Skeletal muscle satellite cell (primary cell): ENCODE results near the gene KIAA2012.
"Not testable (repeated sequence)": the region's sequence is repeated elsewhere in the genome, so short reads cannot be mapped to it uniquely, and the experiment has no call there.

Experiments used
- H3K27me3 ChIP-seq: 2 replicates; pipeline ENCODE4 v1.7.0; 2013; ENCODE audit warnings: low read length; ENCODE audit not compliant: control insufficient read depth, insufficient read depth
- H3K36me3 ChIP-seq: 2 replicates; pipeline ENCODE4 v1.7.0; 2013; ENCODE audit warnings: mild to moderate bottlenecking, control low read depth, low read length; ENCODE audit not compliant: insufficient read depth
- H3K4me1 ChIP-seq: 2 replicates; pipeline ENCODE4 v1.7.0; 2013; ENCODE audit warnings: low read length; ENCODE audit not compliant: control insufficient read depth, insufficient read depth
- H3K4me2 ChIP-seq: 2 replicates; pipeline ENCODE4 v1.7.0; 2013; ENCODE audit warnings: mild to moderate bottlenecking, low read length
- H3K4me3 ChIP-seq: 2 replicates; pipeline ENCODE4 v1.7.0; 2013; ENCODE audit warnings: low read length
- H3K9ac ChIP-seq: 2 replicates; pipeline ENCODE4 v1.7.0; 2013; ENCODE audit warnings: mild to moderate bottlenecking, low read depth, low read length, moderate library complexity
- H3K9me3 ChIP-seq: replicated peaks from 2 replicates; pipeline ENCODE4 v1.7.0; 2013; ENCODE audit warnings: mild to moderate bottlenecking, control low read depth, low read length

Gene KIAA2012

DNA sequence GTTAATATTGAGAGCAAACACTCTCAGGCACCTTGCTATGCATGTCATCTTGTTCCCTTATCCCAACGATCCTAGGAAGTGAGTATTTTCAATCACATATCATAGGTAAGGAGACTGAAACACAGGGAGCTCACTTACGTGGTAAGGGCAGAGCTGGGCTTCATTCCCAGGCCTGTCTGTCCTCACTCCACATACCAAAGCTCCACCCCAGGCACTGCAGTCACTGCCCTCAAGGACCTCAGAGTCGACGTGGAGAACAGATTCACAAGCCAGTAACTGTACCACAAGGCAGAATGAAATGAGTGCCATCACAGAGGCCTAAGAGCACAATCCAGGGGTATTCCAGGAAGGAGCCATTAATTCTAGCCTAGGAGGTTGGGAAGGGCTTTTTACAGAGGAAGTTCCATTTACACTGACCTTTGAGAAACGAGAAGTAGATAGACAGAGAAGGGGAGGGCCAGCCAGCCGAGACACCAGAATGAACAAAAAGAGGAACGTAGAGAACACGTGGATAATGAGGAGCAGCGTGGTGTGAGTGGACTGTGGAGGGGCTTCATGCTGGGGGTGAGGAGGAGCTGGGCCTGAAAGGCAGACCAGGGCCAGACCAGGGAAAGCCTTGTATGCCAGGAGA, 48.6 kb downstream of the KIAA2012 start:
- Histone ChIP-seq H3K9me3 (no peaks in the 10 kb centered on the region), H3K27me3 (peaks cover 7% of the 10 kb centered on the region), H3K9ac (no peak overlapping the region), H3K4me3 (no peak overlapping the region), H3K4me2 (no peak overlapping the region), H3K4me1 (peaks cover 3% of the 10 kb centered on the region), H3K36me3 (no peaks in the 10 kb centered on the region)

DNA sequence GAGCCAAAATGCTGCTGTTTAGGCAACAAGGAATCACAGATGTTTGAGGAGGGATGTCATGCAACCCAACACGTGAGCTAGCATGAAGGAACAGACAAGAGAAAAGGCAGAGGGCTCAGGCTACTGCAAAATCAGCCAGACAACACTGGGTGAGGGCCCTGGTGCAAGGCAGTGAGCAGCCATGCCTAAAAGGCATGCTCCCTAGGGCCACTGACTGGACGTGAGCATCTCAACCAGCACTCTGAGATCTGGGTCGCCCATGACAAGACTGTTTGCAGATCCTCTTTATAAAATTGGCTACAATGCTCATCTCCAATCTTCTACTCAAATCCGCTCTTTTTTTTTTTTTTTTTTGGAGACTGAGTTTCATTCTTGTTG, 49.1 kb downstream of the KIAA2012 start:
- Histone ChIP-seq H3K9ac (no peak overlapping the region), H3K9me3 (no peaks in the 10 kb centered on the region), H3K27me3 (peaks cover 9% of the 10 kb centered on the region), H3K4me1 (no peaks in the 10 kb centered on the region), H3K4me3 (no peak overlapping the region), H3K36me3 (no peaks in the 10 kb centered on the region), H3K4me2 (no peak overlapping the region)

DNA sequence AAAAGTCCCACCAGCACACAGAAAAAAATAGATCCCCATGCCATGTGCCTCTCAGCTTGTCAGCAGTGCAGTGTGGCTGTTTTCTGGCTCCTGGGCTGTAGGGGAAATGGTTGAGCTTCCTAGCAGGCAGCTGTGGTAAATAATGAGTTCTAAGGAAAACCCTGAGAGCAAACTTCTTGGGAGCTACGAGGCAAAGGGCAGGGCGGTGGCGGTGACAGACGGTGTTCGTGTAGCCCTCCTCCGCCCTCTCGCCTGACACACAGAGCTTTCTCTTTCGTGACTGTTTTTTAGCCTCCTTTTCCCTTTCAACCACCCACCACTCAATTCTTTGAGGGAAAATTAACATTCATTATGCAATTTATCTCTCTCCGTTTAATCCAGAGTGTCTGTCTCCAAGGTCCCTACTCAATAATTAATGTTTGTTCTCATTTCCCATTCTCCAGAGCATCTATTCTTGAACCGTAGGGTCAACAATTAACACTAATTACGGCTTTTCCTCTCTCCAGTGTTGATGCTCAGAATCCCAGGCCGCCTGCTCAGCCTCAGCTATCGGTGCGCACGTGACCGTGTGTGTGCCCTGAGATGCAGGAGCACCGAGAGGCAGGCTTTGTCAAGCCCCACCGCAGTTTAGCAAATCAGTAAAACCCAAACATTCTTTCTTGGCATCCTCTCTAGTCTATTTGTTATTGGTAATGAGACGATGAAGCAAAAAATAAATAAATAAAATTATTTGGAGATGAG, 50.1 kb downstream of the KIAA2012 start:
- Histone ChIP-seq H3K4me2 (no peak overlapping the region), H3K27me3 (peaks cover 9% of the 10 kb centered on the region), H3K4me3 (no peak overlapping the region), H3K9me3 (no peaks in the 10 kb centered on the region), H3K4me1 (no peaks in the 10 kb centered on the region), H3K36me3 (no peaks in the 10 kb centered on the region), H3K9ac (no peak overlapping the region)

DNA sequence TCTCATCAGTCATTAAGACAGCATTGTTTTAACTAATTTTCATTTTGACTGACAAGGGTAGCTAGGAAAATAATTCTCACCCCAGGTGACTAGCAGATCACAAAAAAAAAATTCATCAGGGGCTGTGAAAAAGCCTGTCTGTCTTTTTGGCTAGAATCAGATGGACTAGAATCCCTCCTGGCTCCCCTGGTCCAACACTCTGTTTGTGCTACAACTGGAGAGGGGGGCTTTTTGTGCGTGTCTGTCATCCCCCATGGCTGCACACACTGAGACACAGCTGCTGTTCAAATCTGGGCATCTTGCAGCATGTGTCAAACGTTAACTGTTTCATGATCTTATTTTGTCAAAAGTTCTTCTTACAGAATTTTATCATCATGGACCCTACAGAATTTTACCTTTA, 51.2 kb downstream of the KIAA2012 start:
- Histone ChIP-seq H3K4me3 (no peak overlapping the region), H3K36me3 (no peaks in the 10 kb centered on the region), H3K9ac (no peak overlapping the region), H3K4me1 (no peaks in the 10 kb centered on the region), H3K9me3 (no peaks in the 10 kb centered on the region), H3K27me3 (peaks cover 9% of the 10 kb centered on the region), H3K4me2 (no peak overlapping the region)

DNA sequence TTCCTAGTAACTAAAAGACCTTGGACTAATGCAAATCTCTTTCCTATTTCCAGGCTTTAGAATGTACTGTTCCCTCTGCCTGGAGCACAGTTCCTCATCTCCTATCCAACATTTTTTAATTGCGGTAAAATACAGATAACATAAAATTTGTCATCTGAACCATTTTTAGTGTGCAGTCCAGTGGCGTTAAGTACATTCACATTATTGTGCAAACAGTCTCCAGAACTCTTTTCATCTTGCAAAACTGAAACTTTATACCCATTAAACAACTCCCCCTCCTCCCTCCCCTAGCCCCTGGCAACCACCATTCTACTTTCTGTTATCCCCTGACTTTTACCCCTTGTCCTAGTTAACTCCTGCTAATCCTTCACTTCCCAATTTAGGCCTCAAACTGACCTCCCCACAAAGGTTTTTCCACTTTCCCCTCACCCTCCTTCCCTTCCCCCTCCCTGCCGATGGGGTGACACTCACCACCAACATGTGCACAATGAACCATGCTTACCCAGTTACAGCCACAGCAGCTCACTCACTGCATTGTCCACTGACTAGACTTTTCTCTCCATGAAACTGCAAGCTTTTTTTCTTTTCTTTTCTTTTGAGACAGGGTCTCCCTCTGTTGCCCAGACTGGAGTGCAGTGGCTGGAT, 54.8 kb downstream of the KIAA2012 start:
- no peak overlapping the region for H3K9ac ChIP-seq
- H3K27me3 ChIP-seq = peaks cover 9% of the 10 kb centered on the region
- no peaks in the 10 kb centered on the region for H3K9me3 ChIP-seq
- H3K4me1 ChIP-seq = no peaks in the 10 kb centered on the region
- no peak overlapping the region for H3K4me2 ChIP-seq
- H3K36me3 ChIP-seq = no peaks in the 10 kb centered on the region
- H3K4me3 ChIP-seq = no peak overlapping the region

DNA sequence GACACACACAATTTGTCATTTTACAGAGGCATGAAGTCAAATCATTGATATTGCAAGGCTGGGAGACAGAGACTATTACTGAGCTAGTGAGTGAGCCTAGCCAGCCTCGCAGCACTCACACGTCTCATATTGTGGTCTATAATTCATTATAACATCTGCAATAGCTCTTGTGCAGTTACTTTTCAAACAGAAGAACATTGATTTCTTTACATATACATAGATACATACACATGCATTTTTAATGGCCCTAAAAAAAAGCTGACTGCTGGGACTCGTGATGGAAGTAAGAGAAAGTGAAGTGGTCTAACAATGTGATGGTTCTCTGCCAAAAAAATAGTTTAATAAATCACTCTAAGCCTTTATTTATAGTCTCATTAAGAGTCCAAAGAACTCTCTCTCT, 56.8 kb downstream of the KIAA2012 start:
- H3K4me3 ChIP-seq = no peak overlapping the region
- no peaks in the 10 kb centered on the region for H3K36me3 ChIP-seq
- H3K4me2 ChIP-seq = no peak overlapping the region
- H3K4me1 ChIP-seq = peaks cover 2% of the 10 kb centered on the region
- H3K9ac ChIP-seq = no peak overlapping the region
- peaks cover 6% of the 10 kb centered on the region for H3K27me3 ChIP-seq
- H3K9me3 ChIP-seq = no peaks in the 10 kb centered on the region

DNA sequence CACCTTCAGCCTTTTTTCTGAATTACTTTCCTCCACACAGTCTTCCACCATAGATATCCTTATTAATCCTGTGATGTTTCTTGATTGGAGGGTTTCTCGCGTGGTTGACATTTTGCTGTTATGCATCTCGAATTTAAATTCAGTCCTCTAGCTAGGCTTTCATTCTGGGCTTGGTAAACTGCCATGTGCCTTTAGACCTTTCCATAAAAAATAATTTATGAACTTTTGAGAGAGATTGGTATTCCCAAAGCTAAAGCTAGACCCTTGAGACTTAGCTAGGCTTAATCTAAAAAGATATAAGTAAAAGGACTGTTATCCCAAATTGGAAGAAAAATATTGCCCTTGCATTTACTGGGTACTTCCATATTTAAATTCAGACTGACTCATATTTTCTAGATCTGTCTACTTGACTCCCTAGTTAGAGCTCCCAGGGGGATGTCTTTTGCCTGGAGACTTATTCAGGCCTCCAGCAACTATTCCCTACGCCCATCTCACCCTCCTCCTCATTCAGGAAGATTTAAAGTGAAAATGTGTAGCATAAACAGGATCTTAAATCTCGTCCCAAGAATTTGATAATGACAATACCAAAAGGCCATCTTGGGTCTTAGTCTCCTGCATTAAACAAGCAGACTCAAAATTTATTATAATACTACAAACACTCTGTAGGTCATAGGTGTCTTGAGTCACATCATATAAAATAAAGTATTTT, 60.3 kb downstream of the KIAA2012 start:
- no peak overlapping the region for H3K4me2 ChIP-seq
- no peaks in the 10 kb centered on the region for H3K36me3 ChIP-seq
- H3K9me3 ChIP-seq = no peaks in the 10 kb centered on the region
- H3K4me1 ChIP-seq = peaks cover 13% of the 10 kb centered on the region
- no peaks in the 10 kb centered on the region for H3K27me3 ChIP-seq
- H3K4me3 ChIP-seq = no peak overlapping the region
- no peak overlapping the region for H3K9ac ChIP-seq

DNA sequence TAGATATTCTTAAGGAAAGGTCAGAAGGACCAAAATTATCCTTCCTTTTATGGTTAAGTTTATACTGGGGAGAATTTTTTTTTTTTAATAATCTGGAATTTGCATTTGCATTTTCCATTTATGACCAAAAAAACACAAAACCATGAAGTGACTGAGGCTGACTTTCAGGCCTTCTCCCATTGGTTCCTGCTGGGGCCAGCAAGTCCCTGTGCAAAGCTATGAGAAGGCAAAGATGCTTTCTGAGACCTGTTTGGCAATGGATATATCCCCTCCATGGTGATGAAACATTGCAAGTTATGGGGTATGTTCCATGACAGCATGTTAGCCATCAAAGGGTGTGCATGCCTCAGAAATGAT, 60.8 kb downstream of the KIAA2012 start:
- Histone ChIP-seq H3K36me3 (no peaks in the 10 kb centered on the region), H3K4me2 (no peak overlapping the region), H3K4me1 (peaks cover 13% of the 10 kb centered on the region), H3K4me3 (no peak overlapping the region), H3K27me3 (no peaks in the 10 kb centered on the region), H3K9me3 (no peaks in the 10 kb centered on the region), H3K9ac (no peak overlapping the region)

DNA sequence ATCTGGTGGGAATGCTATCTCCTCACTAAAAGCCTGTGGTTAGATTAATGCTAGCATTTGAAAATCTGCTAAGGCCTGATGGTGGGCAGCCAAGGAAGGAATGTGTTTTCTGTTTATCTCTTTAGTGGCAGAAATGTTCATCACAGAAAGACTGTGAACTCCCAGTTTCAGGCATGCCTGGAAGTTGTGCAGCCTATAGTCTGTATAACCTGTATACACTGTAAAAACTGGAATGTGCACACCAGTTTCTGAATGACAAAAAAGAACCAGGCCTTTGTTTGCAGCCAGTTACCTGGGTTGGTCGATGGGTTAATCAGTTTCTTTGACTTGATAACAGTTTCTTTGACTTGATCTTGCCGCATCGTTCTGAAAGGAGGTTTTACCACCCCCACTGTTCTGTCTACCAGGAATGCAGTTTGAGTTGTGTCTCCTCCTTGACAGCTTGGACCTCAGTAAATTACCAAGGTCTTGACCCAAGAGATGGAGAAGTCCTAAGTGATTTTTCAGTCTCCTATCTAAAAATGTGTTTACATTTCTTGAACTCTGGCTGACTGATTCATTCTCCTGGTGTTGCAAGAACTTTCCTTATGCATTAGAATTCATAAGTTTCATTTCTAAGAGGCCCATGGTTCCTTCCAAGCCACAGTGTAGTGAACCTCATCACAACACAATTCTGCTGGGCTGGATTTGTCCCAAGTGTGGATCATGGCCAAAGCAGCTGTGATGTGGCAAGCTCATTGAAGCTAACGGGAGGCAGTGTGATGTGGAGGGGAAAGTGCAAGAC, 62.2 kb downstream of the KIAA2012 start:
- no peaks in the 10 kb centered on the region for H3K9me3 ChIP-seq
- H3K9ac ChIP-seq = no peak overlapping the region
- H3K36me3 ChIP-seq = no peaks in the 10 kb centered on the region
- peaks cover 15% of the 10 kb centered on the region for H3K4me1 ChIP-seq
- H3K4me3 ChIP-seq = no peak overlapping the region
- H3K4me2 ChIP-seq = peak overlapping the region; percentile 30
- no peaks in the 10 kb centered on the region for H3K27me3 ChIP-seq

DNA sequence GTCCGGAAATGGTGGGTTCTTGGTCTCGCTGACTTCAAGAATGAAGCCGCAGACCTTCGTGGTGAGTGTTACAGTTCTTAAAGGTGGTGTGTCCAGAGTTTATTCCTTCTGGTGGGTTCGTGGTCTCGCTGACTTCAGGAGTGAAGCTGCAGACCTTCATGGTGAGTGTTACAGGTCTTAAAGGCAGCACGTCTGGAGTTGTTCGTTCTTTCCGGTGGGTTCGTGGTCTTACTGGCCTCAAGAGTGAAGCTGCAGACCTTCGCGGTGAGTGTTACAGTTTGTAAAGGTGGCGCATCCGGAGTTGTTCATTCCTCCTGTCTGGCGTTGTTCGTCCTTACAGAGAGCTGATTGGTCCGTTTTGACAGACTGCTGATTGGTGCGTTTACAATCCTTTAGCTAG, 63.0 kb downstream of the KIAA2012 start:
- H3K9ac ChIP-seq, H3K36me3 ChIP-seq, H3K4me2 ChIP-seq, H3K4me3 ChIP-seq, H3K9me3 ChIP-seq, H3K27me3 ChIP-seq: not testable (repeated sequence)
- H3K4me1 ChIP-seq = peaks cover 21% of the 10 kb centered on the region

DNA sequence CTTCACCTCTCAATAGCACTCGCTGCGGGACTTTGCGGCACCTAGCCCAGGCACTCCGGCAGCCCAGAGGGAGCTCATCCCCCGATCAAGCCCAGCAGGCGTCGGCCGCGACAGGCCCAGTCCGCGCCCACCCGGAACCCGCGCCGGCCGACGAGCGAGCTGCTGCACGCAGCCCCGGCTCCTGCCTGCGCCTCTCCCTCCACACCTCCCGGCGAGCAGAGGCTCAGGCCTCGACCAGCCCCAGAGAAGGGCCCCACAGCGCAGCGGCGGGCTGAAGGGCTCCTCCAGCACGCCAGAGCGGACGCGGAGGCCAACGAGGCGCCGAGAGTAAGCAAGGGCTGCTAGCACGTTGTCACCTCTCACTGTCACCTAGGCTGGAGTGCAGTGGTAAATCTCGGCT, 63.5 kb downstream of the KIAA2012 start:
- Histone ChIP-seq H3K4me1 (peaks cover 21% of the 10 kb centered on the region), H3K36me3 (no peaks in the 10 kb centered on the region)

More for the DNA sequence above, 63.5 kb downstream of the KIAA2012 start:
- Histone ChIP-seq H3K9ac (no peak overlapping the region), H3K4me2 (no peak overlapping the region), H3K9me3 (no peaks in the 10 kb centered on the region), H3K27me3 (no peaks in the 10 kb centered on the region), H3K4me3 (no peak overlapping the region)
